Neuronal stem cell (in vitro differentiated cells): Measurements from ENCODE around the gene ACMSD.

ENCODE experiments used
- DNase-seq: peaks from one replicate; pipeline ENCODE4 v3.0.0-alpha.2; 2013; ENCODE audit warnings: low spot score
- H2AFZ ChIP-seq: one replicate; pipeline ENCODE4 v1.6.1; 2013; ENCODE audit warnings: mild to moderate bottlenecking, low read length, inconsistent platforms
- H2AK5ac ChIP-seq: 2 replicates; pipeline ENCODE4 v1.6.1; 2013; ENCODE audit warnings: low read depth, mild to moderate bottlenecking, inconsistent platforms, low read length, moderate library complexity, mixed read lengths
- H2BK120ac ChIP-seq: 2 replicates; pipeline ENCODE4 v1.6.1; 2013; ENCODE audit warnings: low read depth, mild to moderate bottlenecking, inconsistent platforms, low read length, moderate library complexity, mixed read lengths
- H2BK12ac ChIP-seq: one replicate; pipeline ENCODE4 v1.6.1; 2013; ENCODE audit warnings: low read length, inconsistent platforms
- H2BK15ac ChIP-seq: 2 replicates; pipeline ENCODE4 v1.6.1; 2013; ENCODE audit warnings: mild to moderate bottlenecking, low read length, inconsistent platforms, mixed read lengths
- H2BK5ac ChIP-seq: one replicate; pipeline ENCODE4 v1.6.1; 2013; ENCODE audit warnings: inconsistent platforms, mild to moderate bottlenecking, low read length, moderate library complexity
- H3K14ac ChIP-seq: one replicate; pipeline ENCODE4 v1.6.1; 2013; ENCODE audit warnings: low read length, inconsistent platforms
- H3K18ac ChIP-seq: 2 replicates; pipeline ENCODE4 v1.6.1; 2013; ENCODE audit warnings: low read length, inconsistent platforms
- H3K23ac ChIP-seq: 2 replicates; pipeline ENCODE4 v1.6.1; 2013; ENCODE audit warnings: low read depth, mild to moderate bottlenecking, mixed read lengths, low read length, inconsistent platforms; ENCODE audit not compliant: poor library complexity
- H3K27ac ChIP-seq: replicated peaks from 3 replicates; pipeline ENCODE4 v1.5.1; 2013; ENCODE audit warnings: low read length, inconsistent platforms
- H3K27me3 ChIP-seq, 3 experiments: 2 replicates each; pipeline ENCODE4 v1.6.1; 2013; ENCODE audit warnings: low read length in 3 of 3, mild to moderate bottlenecking in 2 of 3, inconsistent platforms in 1 of 3, low read depth in 1 of 3, mixed read lengths in 1 of 3, moderate library complexity in 1 of 3; ENCODE audit not compliant: control insufficient read depth in 3 of 3, insufficient read depth in 3 of 3
- H3K36me3 ChIP-seq, 2 donors: replicated peaks in 1 of 2; 2 replicates each; pipeline ENCODE4 v1.6.1; 2013; ENCODE audit warnings: low read length in 2 of 2; ENCODE audit not compliant: control insufficient read depth in 2 of 2, insufficient read depth in 2 of 2
- H3K4ac ChIP-seq: 2 replicates; pipeline ENCODE4 v1.6.1; 2013; ENCODE audit warnings: inconsistent platforms, mild to moderate bottlenecking, low read length, moderate library complexity
- H3K4me1 ChIP-seq, 2 donors: 1 replicate in 1 of 2; 2 replicates in 1 of 2; pipeline ENCODE4 v1.6.1; 2013; ENCODE audit warnings: low read length in 2 of 2, low read depth in 1 of 2; ENCODE audit not compliant: control insufficient read depth in 2 of 2, insufficient read depth in 1 of 2
- H3K4me2 ChIP-seq: one replicate; pipeline ENCODE4 v1.6.1; 2013; ENCODE audit warnings: mild to moderate bottlenecking, low read length, inconsistent platforms; ENCODE audit not compliant: insufficient read depth, poor library complexity, severe bottlenecking
- H3K4me3 ChIP-seq, 2 donors: 2 replicates each; pipeline ENCODE4 v1.5.1; 2013; ENCODE audit warnings: low read length in 2 of 2, mild to moderate bottlenecking in 2 of 2, inconsistent platforms in 1 of 2, moderate library complexity in 1 of 2
- H3K79me1 ChIP-seq: one replicate; pipeline ENCODE4 v1.6.1; 2013; ENCODE audit warnings: low read depth, mild to moderate bottlenecking, inconsistent platforms, low read length, moderate library complexity
- H3K9ac ChIP-seq: one replicate; pipeline ENCODE4 v1.6.1; 2013; ENCODE audit warnings: mild to moderate bottlenecking, low read depth, low read length, inconsistent platforms; ENCODE audit not compliant: poor library complexity
- H3K9me3 ChIP-seq, 2 donors: replicated peaks in 1 of 2; 2 replicates each; pipeline versions ENCODE3 to v1.6.1; 2013; ENCODE audit warnings: low read length in 2 of 2, mild to moderate bottlenecking in 2 of 2, inconsistent platforms in 1 of 2, low read depth in 1 of 2, mixed read lengths in 1 of 2, moderate library complexity in 1 of 2; ENCODE audit not compliant: control insufficient read depth in 2 of 2, insufficient read depth in 1 of 2
- H4K8ac ChIP-seq: one replicate; pipeline ENCODE4 v1.6.1; 2013; ENCODE audit warnings: low read depth, mild to moderate bottlenecking, inconsistent platforms, low read length, moderate library complexity
- H4K91ac ChIP-seq: one replicate; pipeline ENCODE4 v1.6.1; 2013; ENCODE audit warnings: low read length, low read depth, mild to moderate bottlenecking, inconsistent platforms; ENCODE audit not compliant: poor library complexity
- WGBS, 2 donors: extraction: QIAGEN DNeasy Blood & Tissue Kit; methylation state at CpG; one replicate each; pipeline ENCODE4 v1.1.7; 2013; ENCODE audit warnings: missing lambda C conversion rate in 2 of 2, mixed read lengths in 1 of 2; ENCODE audit not compliant: insufficient read length in 2 of 2, insufficient replicate concordance in 1 of 2; ENCODE audit errors: extremely low coverage in 2 of 2; 5-methylcytosine and 5-hydroxymethylcytosine counted together

ACMSD gene

DNA sequence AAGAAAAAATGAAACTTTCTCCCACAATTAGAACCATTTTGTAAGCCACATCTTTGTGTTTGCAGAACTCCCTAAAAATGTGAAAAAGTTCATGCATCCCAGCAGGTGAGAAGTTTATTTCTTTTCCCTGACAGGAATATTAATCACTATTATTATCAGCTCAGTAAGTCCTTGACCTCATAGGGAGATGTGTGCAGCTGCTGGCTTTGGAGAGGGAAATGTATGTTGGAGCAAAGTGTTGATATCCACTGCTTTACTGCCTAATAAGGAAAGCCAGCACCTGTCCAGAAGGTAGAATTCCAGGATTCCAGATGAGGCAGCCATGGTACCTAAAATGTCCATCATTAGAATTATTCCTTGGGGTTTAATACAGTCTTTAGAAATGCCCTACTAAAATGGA, 44.4 kb downstream of the ACMSD start:
- H4K91ac ChIP-seq = no peak overlapping the region

DNA sequence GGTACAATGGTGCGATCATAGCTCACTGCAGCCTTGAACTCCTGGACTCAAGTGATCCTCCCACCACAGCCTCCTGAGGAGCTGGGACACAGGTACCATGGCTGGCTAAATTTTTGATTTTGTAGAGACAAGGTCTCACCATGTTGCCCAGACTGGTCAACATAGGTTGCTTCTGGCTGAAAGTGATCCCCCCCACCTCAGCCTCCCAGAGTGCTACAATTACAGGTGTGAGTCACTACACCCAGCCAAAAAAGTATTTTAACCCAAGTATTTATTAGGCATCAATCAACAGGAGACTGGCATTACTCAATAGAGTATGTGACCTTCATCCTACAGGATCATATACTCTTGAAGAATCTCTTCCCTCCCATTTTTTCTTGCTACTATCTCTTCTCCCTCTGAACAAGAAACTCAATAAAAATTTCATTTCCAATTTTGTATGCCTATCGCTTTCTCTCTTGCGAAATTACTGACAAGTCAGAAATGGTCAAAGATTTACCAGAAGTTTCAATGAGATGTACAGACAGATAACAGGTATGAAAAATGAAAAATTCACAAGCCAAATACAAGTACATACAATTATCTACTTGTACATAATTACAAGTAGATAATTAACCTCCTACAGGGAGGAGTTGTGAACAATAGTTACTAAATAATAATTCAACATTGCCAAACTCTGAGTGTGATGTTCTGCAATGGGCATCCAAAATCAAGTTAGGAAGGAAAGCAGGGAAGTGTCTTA, 45.3 kb downstream of the ACMSD start:
- Histone ChIP-seq H3K36me3 (no peaks in the 10 kb centered on the region), H3K27me3 (no peaks in the 10 kb centered on the region), H2BK120ac (no peak overlapping the region), H2AFZ (no peak overlapping the region), H3K4me1 (no peaks in the 10 kb centered on the region), H3K4me3 (no peak overlapping the region), H3K14ac (no peak overlapping the region), H2BK15ac (no peak overlapping the region), H3K9me3 (no peaks in the 10 kb centered on the region), H3K23ac (no peak overlapping the region), H4K91ac (no peak overlapping the region), H2BK12ac (no peak overlapping the region), H2AK5ac (no peak overlapping the region), H2BK5ac (no peak overlapping the region), H3K27ac (no peak overlapping the region), H3K9ac (no peak overlapping the region), H3K18ac (no peak overlapping the region), H4K8ac (no peak overlapping the region), H3K79me1 (no peaks in the 10 kb centered on the region), H3K4me2 (no peak overlapping the region), H3K4ac (no peak overlapping the region)
- no peak for DNase-seq
- no CpG with 5 or more reads among the region's 3 CpGs for WGBS, 2 donors

More for the DNA sequence above, 44.4 kb downstream of the ACMSD start:
- Histone ChIP-seq H2BK120ac (no peak overlapping the region), H4K8ac (no peak overlapping the region), H3K18ac (no peak overlapping the region), H3K9ac (no peak overlapping the region), H3K14ac (no peak overlapping the region), H2AFZ (no peak overlapping the region), H3K36me3 (no peaks in the 10 kb centered on the region), H3K4me1 (no peaks in the 10 kb centered on the region), H3K4me2 (no peak overlapping the region), H2AK5ac (no peak overlapping the region), H3K23ac (no peak overlapping the region), H2BK12ac (no peak overlapping the region), H3K27me3 (no peaks in the 10 kb centered on the region), H3K9me3 (no peaks in the 10 kb centered on the region), H3K27ac (no peak overlapping the region), H2BK5ac (no peak overlapping the region), H3K4ac (no peak overlapping the region), H3K79me1 (no peaks in the 10 kb centered on the region), H2BK15ac (no peak overlapping the region), H3K4me3 (no peak overlapping the region)
- no peak for DNase-seq

DNA sequence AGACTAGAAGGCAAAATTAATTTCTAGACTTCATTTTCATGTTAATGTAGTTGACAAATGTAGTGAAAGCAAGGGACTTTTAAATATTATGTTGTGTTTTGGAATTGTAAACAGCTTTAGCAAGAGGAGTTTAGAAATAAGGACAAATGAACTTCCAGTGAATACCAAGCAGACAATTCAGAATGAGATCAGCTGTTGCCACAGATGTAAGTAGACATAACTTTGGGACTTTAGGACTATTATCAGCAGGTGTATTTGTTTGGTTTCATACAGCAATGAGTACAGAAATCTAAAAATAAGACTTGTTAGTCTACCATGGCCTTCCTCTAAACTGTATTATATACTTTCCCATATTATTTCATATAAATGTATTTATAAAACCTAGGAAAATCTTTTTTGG, 46.0 kb downstream of the ACMSD start:
- no peak overlapping the region for H3K18ac ChIP-seq
- H3K9ac ChIP-seq = no peak overlapping the region

DNA sequence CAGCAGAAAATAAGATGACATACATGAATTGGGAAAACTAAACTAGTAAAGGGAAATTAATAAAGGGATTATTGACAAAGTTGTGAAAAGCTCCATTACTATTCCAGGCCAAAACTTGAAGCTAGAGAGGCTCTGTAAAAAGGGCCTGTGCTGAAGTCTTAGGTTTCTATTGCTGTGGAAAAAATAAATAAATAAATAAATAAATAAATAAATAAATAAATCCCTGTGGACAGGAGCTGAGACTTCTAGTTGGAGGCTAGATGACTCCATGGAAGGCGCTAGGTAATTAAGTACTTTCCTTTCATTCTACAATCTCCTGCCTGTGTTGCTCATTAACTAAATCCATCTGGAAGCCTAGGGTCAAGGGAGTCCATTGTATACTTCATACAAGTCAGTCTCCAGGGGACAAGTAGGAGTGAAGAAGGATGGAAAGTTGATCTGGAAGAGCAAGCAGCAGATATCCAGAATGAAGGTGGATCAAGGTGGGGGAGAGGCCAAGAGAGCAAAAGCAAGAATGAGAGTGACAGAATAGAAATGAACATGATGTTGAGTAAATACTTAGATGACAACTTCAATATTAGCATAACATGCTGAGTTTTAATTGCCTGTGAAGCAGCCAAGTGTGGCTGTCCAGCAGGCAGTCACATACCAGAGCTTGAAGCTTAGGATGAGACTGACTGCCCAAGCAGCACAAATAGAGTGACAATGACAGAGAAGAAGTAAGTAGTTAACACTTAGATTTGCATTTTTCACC, 54.0 kb downstream of the ACMSD start:
- H3K23ac ChIP-seq = no peak overlapping the region
- no peak for DNase-seq

More for the DNA sequence above, 46.0 kb downstream of the ACMSD start:
- H2BK5ac ChIP-seq = no peak overlapping the region
- H3K79me1 ChIP-seq = no peaks in the 10 kb centered on the region
- H4K8ac ChIP-seq = no peak overlapping the region
- H2BK15ac ChIP-seq = no peak overlapping the region
- H2AFZ ChIP-seq = no peak overlapping the region
- H3K4me2 ChIP-seq = no peak overlapping the region
- H2AK5ac ChIP-seq = no peak overlapping the region
- H3K36me3 ChIP-seq = no peaks in the 10 kb centered on the region
- no peaks in the 10 kb centered on the region for H3K9me3 ChIP-seq
- H3K4me3 ChIP-seq = no peak overlapping the region
- H3K23ac ChIP-seq = no peak overlapping the region
- no peak overlapping the region for H2BK12ac ChIP-seq
- no peak overlapping the region for H3K27ac ChIP-seq
- H2BK120ac ChIP-seq = no peak overlapping the region
- no peak overlapping the region for H3K4ac ChIP-seq
- no peak overlapping the region for H3K14ac ChIP-seq
- H3K27me3 ChIP-seq = no peaks in the 10 kb centered on the region
- DNase-seq = no peak
- no peak overlapping the region for H4K91ac ChIP-seq
- H3K4me1 ChIP-seq = no peaks in the 10 kb centered on the region

More for the DNA sequence above, 54.0 kb downstream of the ACMSD start:
- Histone ChIP-seq H3K4me1 (peaks cover 0 to 2% of the 10 kb centered on the region in 2 donors), H4K8ac (no peak overlapping the region), H3K27ac (no peak overlapping the region), H3K14ac (no peak overlapping the region), H3K79me1 (no peaks in the 10 kb centered on the region), H2BK5ac (no peak overlapping the region), H3K9ac (no peak overlapping the region), H2BK12ac (no peak overlapping the region), H3K4me2 (no peak overlapping the region), H3K36me3 (no peaks in the 10 kb centered on the region), H2AFZ (no peak overlapping the region), H4K91ac (no peak overlapping the region), H3K27me3 (no peaks in the 10 kb centered on the region), H3K4me3 (no peak overlapping the region), H3K4ac (no peak overlapping the region), H3K9me3 (no peaks in the 10 kb centered on the region), H3K18ac (no peak overlapping the region), H2BK120ac (no peak overlapping the region), H2AK5ac (no peak overlapping the region), H2BK15ac (no peak overlapping the region)
- WGBS, 2 donors = no CpG with 5 or more reads among the region's 1 CpG
